H9 (cell line): ENCODE measurements around the gene XAGE2. TPM values are rescaled to one million over a fixed set of nuclear protein-coding genes. Genes with fewer than 3 reads are reported as not detected.

ENCODE experiments used
- DNase-seq: peaks from one replicate; pipeline ENCODE4 v3.0.0-alpha.2; 2017
- H2AFZ ChIP-seq: one replicate; pipeline ENCODE4 v1.6.1; 2013; ENCODE audit warnings: mild to moderate bottlenecking, low read length, control low read depth, moderate library complexity
- H2AK5ac ChIP-seq: 2 replicates; pipeline ENCODE4 v1.6.1; 2013; ENCODE audit warnings: low read length, control low read depth, mixed read lengths; ENCODE audit not compliant: insufficient read length
- H2BK120ac ChIP-seq: one replicate; pipeline ENCODE4 v1.6.1; 2013; ENCODE audit warnings: low read depth, mild to moderate bottlenecking, low read length, control low read depth, inconsistent platforms; ENCODE audit not compliant: poor library complexity, severe bottlenecking
- H2BK12ac ChIP-seq: 2 replicates; pipeline ENCODE4 v1.6.1; 2013; ENCODE audit warnings: low read length, control low read depth, mixed read lengths, low read depth; ENCODE audit not compliant: insufficient read length
- H2BK15ac ChIP-seq: 2 replicates; pipeline ENCODE4 v1.6.1; 2013; ENCODE audit warnings: low read depth, low read length, control low read depth
- H2BK20ac ChIP-seq: one replicate; pipeline ENCODE4 v1.6.1; 2013; ENCODE audit warnings: low read depth, mild to moderate bottlenecking, low read length, control low read depth, inconsistent platforms; ENCODE audit not compliant: poor library complexity, severe bottlenecking
- H2BK5ac ChIP-seq: 2 replicates; pipeline ENCODE4 v1.6.1; 2013; ENCODE audit warnings: low read length, control low read depth, mixed read lengths; ENCODE audit not compliant: insufficient read length
- H3K14ac ChIP-seq: 2 replicates; pipeline ENCODE4 v1.6.1; 2013; ENCODE audit warnings: low read length, control low read depth; ENCODE audit not compliant: insufficient read depth
- H3K18ac ChIP-seq: 2 replicates; pipeline ENCODE4 v1.6.1; 2013; ENCODE audit warnings: low read depth, mild to moderate bottlenecking, mixed read lengths, low read length, control low read depth; ENCODE audit not compliant: insufficient read length
- H3K23ac ChIP-seq: 2 replicates; pipeline ENCODE4 v1.6.1; 2013; ENCODE audit warnings: low read length, control low read depth, mixed read lengths, low read depth; ENCODE audit not compliant: insufficient read length
- H3K23me2 ChIP-seq: 2 replicates; pipeline ENCODE4 v1.6.1; 2013; ENCODE audit warnings: low read depth, mild to moderate bottlenecking, mixed read lengths, low read length, control low read depth; ENCODE audit not compliant: insufficient read length, poor library complexity, severe bottlenecking
- H3K27ac ChIP-seq: 2 replicates; pipeline ENCODE4 v1.5.1; 2013; ENCODE audit warnings: low read length, control low read depth, mixed read lengths, low read depth; ENCODE audit not compliant: insufficient read length
- H3K27me3 ChIP-seq: 2 replicates; pipeline ENCODE4 v1.6.1; 2013; ENCODE audit warnings: low read length, control low read depth, inconsistent platforms; ENCODE audit not compliant: insufficient read depth
- H3K4ac ChIP-seq: 2 replicates; pipeline ENCODE4 v1.6.1; 2013; ENCODE audit warnings: low read depth, mild to moderate bottlenecking, control low read depth, inconsistent platforms, low read length, moderate library complexity
- H3K4me1 ChIP-seq: 2 replicates; pipeline ENCODE4 v1.6.1; 2013; ENCODE audit warnings: low read length, control low read depth, inconsistent platforms; ENCODE audit not compliant: insufficient read depth
- H3K4me2 ChIP-seq: 2 replicates; pipeline ENCODE4 v1.6.1; 2013; ENCODE audit warnings: low read length, control low read depth, mixed read lengths; ENCODE audit not compliant: insufficient read length, insufficient read depth
- H3K56ac ChIP-seq: 2 replicates; pipeline ENCODE4 v1.6.1; 2013; ENCODE audit warnings: low read depth, mild to moderate bottlenecking, mixed read lengths, low read length, control low read depth; ENCODE audit not compliant: insufficient read length
- H3K79me1 ChIP-seq: 2 replicates; pipeline ENCODE4 v1.6.1; 2013; ENCODE audit warnings: low read depth, mild to moderate bottlenecking, moderate library complexity, low read length, control low read depth, inconsistent platforms; ENCODE audit not compliant: insufficient read depth, poor library complexity, severe bottlenecking
- H3K79me2 ChIP-seq: 2 replicates; pipeline ENCODE4 v1.6.1; 2013; ENCODE audit warnings: low read length, control low read depth, inconsistent platforms; ENCODE audit not compliant: insufficient read depth
- H3K9ac ChIP-seq: 2 replicates; pipeline ENCODE4 v1.6.1; 2013; ENCODE audit warnings: low read length, control low read depth, mixed read lengths; ENCODE audit not compliant: insufficient read length; ENCODE audit errors: extremely low read depth
- H3K9me3 ChIP-seq: one replicate; pipeline ENCODE4 v1.6.1; 2013; ENCODE audit warnings: low read depth, low read length, inconsistent platforms; ENCODE audit not compliant: control insufficient read depth
- H3T11ph ChIP-seq: one replicate; pipeline ENCODE4 v1.6.1; 2013; ENCODE audit warnings: mild to moderate bottlenecking, low read length, control low read depth, inconsistent platforms
- H4K20me1 ChIP-seq: one replicate; pipeline ENCODE4 v1.6.1; 2013; ENCODE audit not compliant: control insufficient read depth, insufficient read length, insufficient read depth
- H4K5ac ChIP-seq: 2 replicates; pipeline ENCODE4 v1.6.1; 2013; ENCODE audit warnings: low read depth, mild to moderate bottlenecking, mixed read lengths, low read length, control low read depth; ENCODE audit not compliant: insufficient read length
- H4K8ac ChIP-seq: replicated peaks from 2 replicates; pipeline ENCODE4 v1.6.1; 2013; ENCODE audit warnings: low read length, control low read depth, mixed read lengths, low read depth; ENCODE audit not compliant: insufficient read length
- H4K91ac ChIP-seq: 2 replicates; pipeline ENCODE4 v1.6.1; 2013; ENCODE audit warnings: low read depth, mild to moderate bottlenecking, moderate library complexity, mixed read lengths, low read length, control low read depth; ENCODE audit not compliant: insufficient read length
- H3K27ac Mint-ChIP-seq, 3 experiments: 2 replicates in 2 of 3; 3 replicates in 1 of 3; pipeline ENCODE4 v1.8.0; 2020 to 2021; ENCODE audit warnings: mixed read lengths in 3 of 3, mild to moderate bottlenecking in 1 of 3, moderate library complexity in 1 of 3
- H3K27me3 Mint-ChIP-seq: 2 replicates; pipeline ENCODE4 v1.8.0; 2021; ENCODE audit warnings: low read depth, mild to moderate bottlenecking, moderate library complexity, mixed read lengths
- H3K36me3 Mint-ChIP-seq, 3 experiments: 2 replicates in 2 of 3; 3 replicates in 1 of 3; pipeline ENCODE4 v1.8.0; 2020 to 2021; ENCODE audit warnings: low read depth in 3 of 3, mixed read lengths in 3 of 3; ENCODE audit not compliant: insufficient read depth in 1 of 3
- H3K4me1 Mint-ChIP-seq, 2 experiments: 2 replicates each; pipeline ENCODE4 v1.8.0; 2020; ENCODE audit warnings: mixed read lengths in 2 of 2
- H3K4me3 Mint-ChIP-seq, 2 experiments: 2 replicates in 1 of 2; 3 replicates in 1 of 2; pipeline ENCODE4 v1.8.0; 2020 to 2021; ENCODE audit warnings: mild to moderate bottlenecking in 2 of 2, mixed read lengths in 2 of 2, moderate library complexity in 1 of 2
- H3K9me3 Mint-ChIP-seq, 2 experiments: 2 replicates in 1 of 2; 3 replicates in 1 of 2; pipeline ENCODE4 v1.8.0; 2020; ENCODE audit warnings: mild to moderate bottlenecking in 2 of 2, mixed read lengths in 2 of 2, moderate library complexity in 1 of 2
- CTCF ChIP-seq: fragments of 200-600 bp; sonication (generic); conservative IDR thresholded peaks from 3 replicates; pipeline ENCODE4 v1.8.0; 2021; ENCODE audit warnings: antibody characterized with exemption, mild to moderate bottlenecking
- total RNA-seq: library from RNA; stranded (reverse); gene quantifications from 2 replicates; pipeline ENCODE4 v1.2.1, GENCODE V29; 2021

Gene XAGE2
- total RNA-seq, 1 experiment from 2014 or later = not detected

- Histone ChIP-seq H4K5ac (no peak overlapping the region), H2BK12ac (no peak overlapping the region), H2BK120ac (no peak overlapping the region), H2BK20ac (no peak overlapping the region), H3K79me1 (no peaks in the 10 kb centered on the region), H3K27me3 (no peaks in the 10 kb centered on the region), H3K56ac (no peak overlapping the region), H2AK5ac (no peak overlapping the region), H3K18ac (no peak overlapping the region), H3K4ac (no peak overlapping the region), H3K9ac (no peak overlapping the region), H3K23me2 (no peaks in the 10 kb centered on the region), H3K14ac (no peak overlapping the region), H3T11ph (no peak overlapping the region), H3K27ac (no peak overlapping the region), H3K4me2 (no peak overlapping the region), H2BK5ac (no peak overlapping the region), H3K9me3 (peaks cover 37% of the 10 kb centered on the region), H4K20me1 (no peaks in the 10 kb centered on the region), H2BK15ac (no peak overlapping the region), H4K8ac (no peak overlapping the region), H2AFZ (no peak overlapping the region), H3K4me1 (no peaks in the 10 kb centered on the region), H3K23ac (no peak overlapping the region), H4K91ac (no peak overlapping the region), H3K79me2 (no peaks in the 10 kb centered on the region)
- Mint-ChIP-seq H3K27ac (peak overlapping the region in 1 of 3 experiments; percentile 79; a peak in 1 of 7 replicates), H3K9me3 (peaks cover 55 to 56% of the 10 kb centered on the region in 2 experiments), H3K36me3 (peaks cover 0 to 2% (median 0%) of the 10 kb centered on the region in 3 experiments; a peak in 1 of 7 replicates), H3K27me3 (no peaks in the 10 kb centered on the region; the same call in 1 of the 2 replicates), H3K4me1 (peaks cover 15 to 37% of the 10 kb centered on the region in 2 experiments), H3K4me3 (no peak overlapping the region)
- no peak for DNase-seq
- TF ChIP-seq CTCF = no peak
Observed at GRCh38 chrX:52353838-52354237, 15.0 kb upstream of the XAGE2 start.
